DMS53 treated with DMSO at 0.1 percent for 48 hours (cell line): ENCODE data around the gene WDR82.
"Not testable (repeated sequence)": the region's sequence is repeated elsewhere in the genome, so short reads cannot be mapped to it uniquely, and the experiment has no call there.

Experiments
- DNase-seq: peaks from one replicate; lab custom pipeline; 2025; ENCODE audit not compliant: unreplicated experiment; lab: John Stamatoyannopoulos, UW

WDR82 gene

DNA sequence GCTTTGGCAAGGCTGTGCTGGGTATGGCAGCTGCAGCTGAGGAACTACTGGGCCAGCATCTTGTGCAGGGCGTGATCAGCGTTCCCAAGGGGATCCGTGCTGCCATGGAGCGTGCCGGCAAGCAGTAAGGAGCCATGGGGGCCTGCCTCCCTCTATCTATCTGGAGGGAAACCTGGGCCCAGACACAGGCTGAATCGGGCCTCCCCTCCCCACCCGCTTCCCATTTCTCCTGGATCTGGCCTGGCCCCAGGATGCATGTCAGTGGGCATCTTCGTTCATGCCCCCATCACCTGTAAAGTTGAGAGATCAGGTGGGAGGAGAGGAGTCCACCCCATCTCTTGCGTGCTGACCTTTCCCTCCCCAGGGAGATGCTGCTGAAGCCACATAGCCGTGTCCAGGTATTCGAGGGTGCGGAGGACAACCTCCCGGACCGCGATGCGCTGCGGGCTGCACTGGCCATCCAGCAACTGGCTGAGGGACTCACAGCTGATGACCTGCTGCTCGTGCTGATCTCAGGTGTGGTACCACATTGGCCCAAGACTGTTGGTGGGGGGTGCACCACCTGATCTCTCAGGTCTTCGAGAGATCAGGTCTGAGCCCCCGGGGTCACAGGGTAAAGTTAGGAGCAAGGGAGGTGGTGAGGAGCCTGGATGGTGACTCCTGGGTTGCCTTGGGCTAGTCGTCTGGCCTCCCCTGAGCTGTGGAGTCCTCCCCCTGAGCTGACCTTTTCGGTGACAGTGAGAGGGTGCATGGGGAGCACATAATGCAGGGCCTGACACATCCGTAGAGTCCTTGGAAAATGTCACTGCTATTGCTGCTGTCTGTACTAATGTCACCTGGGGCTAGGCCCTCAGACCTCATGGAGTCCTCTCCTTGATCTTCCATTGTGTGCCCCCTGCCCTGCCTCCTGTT lies 12.4 kb upstream of the WDR82 start:
- no peak for DNase-seq

DNA sequence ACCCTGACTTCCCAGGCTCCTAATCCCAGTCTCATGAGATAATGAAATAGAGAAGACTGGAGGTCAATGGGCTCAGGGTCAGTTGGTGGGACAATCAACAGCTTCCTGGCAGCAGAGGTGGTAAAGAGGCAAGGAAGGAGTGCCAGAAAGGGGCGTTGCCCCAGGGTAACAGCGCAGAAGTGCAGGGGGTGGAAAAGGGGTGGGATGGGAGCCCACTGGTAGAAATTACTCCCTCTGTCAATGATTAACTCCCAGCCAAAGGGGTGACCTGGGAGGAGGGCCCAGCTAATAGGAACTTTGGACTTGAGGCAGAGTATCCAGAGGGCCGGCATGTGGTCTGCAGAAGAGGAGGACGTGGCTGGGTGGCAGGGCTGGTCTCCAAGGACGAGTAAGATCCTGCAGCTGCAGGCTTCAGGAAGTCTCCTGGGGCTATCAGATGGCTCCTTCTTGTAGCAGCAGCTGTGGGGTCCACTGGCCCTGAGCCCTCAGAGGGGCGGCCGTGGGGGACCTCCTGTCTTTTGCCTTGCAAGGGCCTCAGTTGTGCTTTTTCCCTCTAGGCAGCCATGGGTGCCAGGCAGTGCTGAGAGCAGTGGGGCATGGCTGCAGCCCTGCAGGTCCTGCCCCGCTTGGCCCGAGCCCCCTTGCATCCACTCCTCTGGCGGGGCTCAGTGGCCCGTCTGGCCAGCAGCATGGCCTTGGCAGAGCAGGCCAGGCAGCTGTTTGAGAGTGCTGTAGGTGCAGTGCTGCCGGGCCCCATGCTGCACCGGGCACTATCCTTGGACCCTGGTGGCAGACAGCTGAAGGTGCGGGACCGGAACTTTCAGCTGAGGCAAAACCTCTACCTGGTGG lies 11.5 kb upstream of the WDR82 start:
- DNase-seq = no peak

DNA sequence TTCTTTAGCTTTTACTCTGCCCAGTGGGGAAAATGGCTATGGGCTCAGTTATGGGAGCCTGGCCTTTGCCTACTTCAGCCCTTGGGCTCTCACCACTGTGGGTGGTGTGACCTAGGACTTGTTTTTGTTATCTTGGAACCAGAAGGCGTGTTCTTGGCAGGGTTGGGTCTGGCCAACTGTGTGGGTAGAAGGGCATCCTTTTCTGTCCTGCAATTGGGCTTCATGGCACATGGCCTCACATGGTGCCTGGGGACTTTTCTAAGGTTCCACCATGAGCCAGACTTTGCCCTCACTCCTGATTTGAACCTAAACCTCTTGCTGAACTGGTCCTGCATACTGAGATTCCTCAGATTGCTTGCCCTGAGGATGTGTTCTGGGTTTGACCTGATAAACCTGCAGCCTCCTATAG lies 10.9 kb upstream of the WDR82 start:
- DNase-seq = no peak

DNA sequence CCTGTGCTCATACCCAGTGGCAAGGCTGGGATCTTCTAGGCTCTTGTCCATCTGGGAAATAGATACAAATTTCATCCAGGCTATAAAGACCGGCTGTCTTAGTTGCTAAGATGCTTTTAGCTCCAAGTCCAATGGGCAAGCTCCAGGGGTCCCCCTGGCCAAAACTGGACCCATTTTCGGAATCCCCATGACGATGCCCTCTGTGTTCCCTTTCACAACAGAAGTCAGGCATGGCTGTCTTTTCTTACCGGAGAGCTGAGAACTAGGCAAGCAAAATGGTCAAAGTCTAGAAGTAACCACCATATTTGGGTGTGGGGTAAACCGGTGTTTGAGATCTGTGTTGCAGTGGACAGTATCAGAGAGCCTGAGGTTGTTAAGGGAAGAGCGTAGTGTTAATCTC lies 10.2 kb upstream of the WDR82 start:
- DNase-seq = no peak

DNA sequence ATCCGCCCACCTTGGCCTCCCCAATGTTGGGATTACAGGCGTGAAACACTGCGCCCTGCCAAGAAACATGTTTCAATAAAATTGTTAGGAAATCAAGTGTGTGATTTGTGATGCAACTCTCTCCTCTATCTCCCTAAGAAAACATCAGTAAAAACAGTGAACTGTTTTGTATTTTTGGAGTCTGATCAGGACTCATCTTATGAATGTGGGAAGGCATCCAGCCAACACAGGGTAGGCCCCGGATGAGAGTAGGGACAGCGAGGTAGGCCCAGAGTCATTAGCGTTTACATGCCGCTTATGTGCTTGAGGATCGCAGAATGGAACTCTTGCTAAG lies 8.3 kb upstream of the WDR82 start:
- no peak for DNase-seq

DNA sequence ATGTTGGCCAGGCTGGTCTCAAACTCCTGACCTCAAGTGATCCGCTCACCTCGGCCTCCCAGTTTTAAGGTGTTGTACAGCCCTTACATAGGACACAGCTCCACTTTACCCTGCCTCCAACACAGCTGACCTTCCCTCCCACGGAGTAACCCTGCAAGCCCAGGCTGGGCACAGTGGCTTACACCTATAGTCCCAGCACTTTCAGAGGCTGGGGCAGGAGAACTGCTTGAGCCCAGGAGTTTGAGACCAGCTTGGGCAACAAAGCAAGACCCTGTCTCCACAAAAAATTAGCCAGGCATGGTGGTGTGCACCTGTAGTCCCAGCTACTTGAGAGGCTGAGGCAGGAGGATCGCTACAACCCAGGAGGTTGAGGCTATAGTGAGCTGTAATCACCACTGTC lies 5.6 kb upstream of the WDR82 start:
- DNase-seq = not testable (repeated sequence)

DNA sequence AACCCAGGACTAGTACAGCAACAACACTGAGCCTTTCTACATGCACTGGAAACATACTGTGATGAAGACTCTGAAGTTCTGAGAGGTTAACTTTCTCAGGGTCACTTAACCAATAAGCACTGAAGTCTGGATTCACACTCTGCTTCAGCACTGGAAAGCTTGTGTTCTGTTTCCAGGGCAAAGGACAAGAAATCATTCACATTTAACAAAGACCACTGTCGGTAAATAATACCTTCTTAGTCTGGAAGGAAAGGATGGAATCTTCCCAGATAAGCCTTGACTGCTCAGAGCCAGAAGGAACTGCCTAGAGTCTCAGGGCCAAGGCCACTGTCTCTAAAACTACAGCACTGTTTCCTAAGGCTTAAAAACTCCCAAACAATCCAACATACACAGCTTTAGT lies 4.9 kb upstream of the WDR82 start:
- DNase-seq = no peak

DNA sequence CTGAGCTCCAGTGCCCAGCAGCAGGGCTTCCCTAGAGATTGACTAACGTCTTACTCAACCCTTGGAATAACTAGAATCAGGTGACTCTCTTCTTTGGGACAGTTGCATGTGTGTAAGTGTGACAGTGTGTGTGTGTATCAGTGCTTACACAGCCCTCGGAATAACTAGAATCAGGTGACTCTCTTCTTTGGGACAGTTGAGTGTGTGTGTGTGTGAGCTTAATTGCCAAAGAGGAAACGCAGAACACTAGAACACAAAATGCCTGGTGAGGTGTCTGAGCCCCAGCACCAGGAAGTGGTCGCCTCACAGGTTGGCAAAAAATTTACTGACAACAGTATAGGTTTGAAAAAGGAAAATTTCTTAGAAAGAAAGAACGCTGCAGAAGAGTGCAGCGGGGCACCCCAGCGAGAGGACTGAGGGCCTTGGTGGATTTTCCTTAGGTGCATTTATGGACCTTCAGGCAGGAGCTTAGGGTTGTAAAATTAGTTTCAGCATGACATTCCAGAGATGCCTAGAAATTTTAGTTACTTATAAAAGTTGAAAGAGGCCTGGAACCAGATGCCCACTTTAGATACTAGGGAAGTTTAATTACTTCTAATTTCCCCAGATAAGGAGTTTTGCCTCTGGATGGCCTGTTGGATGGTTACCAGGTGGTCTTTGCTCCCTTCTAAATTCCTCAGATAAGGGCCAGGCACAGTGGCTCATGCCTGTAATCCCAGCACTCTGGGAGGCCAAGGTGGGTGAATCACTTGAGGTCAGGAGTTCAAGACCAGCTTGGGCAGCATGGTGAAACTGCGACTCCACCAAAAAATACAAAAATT lies 3.7 kb upstream of the WDR82 start:
- DNase-seq = no peak

DNA sequence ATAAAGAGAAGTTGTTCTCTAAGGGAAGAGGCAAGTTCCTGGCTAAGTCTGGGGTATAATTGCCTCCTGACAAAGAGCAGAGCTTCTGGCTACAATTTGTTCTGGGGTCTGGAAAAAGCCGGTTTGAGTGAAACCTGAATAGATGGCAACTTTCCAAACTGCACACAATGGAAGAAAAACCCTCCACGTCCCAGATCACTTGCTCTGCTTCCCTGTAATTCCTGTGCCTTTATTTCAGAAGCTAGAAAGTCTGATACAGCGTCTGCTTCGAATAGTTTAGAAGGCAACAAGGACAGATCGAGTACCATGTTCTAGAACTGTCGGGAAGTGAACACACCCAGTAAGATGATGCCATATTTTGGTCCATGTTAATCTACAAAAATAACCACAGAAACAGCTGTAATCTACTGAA lies 1.6 kb upstream of the WDR82 start:
- no peak for DNase-seq

DNA sequence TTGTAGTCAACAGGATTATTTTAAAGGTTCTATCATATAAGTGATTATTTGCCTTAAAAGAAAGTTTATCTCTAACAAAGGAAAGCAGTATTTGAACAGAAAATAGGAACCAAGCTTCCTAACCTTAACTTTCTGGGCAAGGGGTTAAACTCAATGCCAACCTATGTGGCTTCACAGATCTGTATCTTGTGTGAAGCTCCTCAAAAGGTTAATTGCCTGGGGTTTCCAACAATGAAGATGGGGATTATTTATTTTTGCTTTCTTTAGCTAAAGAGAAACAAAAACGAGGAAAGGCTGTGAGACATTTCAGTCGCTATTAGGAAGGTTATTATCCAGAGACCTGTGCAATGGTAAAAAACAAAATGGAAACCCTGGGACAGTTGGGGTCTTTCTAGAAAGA lies 1.1 kb upstream of the WDR82 start:
- no peak for DNase-seq

DNA sequence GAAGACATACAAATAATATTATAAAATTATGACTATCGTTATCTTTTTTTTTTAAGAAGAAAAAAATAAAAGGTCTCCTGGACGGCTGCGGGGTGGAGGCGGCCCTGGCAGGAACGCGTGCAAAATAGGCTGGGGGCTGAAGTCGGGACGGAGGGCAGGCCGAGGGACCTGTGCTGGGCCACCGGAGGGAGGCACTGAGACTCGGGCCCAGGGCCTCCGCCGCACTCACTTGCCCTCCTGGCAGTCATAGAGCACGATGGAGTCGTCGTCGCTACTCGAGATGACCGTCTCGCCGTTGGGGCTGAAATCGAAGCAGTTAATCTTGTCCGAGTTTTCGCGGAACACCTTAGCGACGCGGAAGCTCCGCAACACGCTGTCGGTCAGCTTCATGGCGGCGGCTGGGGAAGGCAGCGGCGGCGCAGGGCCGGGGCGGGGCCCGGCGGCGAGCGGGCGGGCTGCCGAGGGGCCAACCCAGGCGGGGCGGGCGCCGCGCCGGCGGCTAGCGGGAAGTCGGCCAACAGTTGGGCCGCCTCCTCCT lies 408 bp downstream of the WDR82 start:
- DNase-seq = no peak

DNA sequence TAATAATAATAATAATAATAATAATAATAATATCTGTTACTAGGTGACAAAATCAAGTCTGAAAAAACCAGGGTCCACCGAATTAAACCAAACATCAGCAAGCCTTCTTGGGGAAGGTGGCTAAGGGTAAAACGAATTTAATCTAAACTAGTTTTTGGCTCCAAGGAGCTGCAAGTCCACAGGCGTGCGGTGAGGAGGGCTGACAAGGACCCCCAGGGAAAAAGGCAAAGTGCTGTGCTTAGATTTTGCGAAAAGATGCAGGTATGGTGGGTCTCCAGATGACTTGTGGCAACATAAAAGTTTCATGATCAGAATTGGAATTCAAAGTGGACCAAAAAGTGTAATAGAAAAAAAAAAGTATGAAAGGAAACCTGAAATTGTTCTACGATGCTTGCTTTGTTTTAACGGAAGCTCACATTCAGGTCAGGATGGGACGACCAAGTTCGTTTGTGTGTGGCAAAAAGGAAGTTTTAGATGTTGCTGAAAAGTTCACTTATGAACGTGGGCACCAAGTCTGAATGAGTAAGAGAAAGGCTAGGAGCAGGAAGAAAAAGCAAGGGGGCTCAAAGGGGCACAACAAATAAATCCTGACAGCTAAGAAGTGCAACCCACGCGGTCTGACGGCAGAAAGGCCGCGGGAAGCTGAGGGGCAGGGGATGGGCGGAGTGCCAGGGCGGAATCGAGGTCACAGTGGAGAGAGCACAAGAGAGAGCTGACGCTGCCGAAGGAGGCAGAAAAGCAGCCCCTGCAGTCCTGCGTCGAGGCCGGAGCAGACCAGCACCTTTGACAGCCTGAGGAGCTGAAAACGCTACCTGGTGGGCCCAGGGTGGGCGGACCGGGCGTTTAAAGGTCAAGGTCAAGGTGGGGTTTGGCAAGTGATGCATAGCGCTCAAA lies 1.1 kb downstream of the WDR82 start:
- no peak for DNase-seq

DNA sequence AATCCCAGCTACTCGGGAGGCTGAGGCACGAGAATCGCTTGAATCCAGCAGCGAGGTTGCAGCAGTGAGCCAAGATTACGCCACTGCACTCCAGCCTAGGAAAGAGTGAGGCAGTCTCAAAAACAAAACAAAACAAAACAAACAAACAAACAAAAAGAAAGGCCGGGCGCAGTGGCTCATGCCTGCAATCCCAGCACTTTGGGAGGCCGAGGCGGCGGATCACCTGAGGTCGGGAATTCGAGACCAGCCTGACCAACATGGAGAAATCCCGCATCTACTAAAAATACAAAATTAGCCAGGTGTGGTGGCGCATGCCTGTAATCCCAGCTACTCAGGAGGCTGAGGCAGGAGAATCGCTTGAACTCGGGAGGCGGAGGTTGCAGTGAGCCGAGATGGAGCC lies 3.7 kb downstream of the WDR82 start:
- DNase-seq = not testable (repeated sequence)

DNA sequence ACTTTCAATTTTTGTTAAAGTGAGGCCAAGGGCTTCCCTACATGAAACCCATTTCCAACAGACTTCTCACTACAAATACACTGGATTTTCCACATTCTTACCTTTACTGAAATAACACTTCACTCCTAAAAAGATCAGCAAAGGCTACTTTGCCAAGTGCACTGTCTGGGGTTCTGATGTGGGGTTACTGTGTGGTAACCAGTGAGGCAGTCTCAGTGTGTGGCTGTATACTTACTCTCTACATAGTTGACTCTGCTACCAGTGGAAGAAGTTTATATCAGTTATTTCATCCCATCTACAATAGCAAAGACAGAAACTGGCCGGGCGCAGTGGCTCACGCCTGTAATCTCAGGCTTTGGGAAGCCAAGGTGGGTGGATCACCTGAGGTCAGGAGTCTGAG lies 5.6 kb downstream of the WDR82 start:
- DNase-seq = no peak

DNA sequence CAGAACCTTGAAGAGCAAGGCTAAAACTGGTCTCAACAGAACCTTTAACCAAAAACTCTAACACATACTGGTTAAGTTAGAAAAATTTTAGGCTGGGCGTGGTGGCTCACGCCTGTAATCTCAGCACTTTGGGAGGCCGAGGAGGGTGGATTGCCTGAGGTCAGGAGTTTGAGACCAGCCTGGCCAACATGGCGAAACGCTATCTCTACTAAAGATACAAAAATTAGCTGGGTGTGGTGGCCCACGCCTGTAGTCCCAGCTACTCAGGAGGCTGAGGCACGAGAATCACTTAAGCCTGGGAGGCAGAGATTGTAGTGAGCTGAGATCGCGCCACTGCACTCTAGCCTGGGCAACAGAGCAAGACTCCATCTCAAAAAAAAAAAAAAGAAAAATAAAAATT lies 6.3 kb downstream of the WDR82 start:
- DNase-seq = not testable (repeated sequence)

DNA sequence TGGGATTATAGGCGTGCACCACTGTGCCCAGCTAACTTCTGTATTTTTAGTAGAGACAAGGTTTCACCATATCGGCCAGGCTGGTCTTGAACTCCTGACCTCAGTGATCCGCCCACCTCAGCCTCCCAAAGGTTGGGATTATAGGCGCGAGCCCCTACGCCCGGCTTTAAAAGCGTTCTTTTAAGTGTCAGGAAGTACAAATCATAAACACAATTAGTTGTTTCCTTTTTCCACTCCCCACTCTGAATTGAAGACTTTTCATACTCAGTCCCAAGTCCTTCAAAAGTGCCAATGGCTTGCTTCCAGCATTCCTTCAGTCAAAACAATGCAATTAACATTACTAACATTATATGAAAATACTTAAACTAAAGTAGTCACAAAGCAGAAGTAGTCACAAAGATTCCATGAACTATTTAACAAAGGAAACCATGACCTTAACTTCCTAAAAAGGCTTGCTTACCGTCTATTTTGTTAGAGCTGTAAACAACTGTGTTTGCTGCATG lies 8.1 kb downstream of the WDR82 start:
- DNase-seq = no peak

DNA sequence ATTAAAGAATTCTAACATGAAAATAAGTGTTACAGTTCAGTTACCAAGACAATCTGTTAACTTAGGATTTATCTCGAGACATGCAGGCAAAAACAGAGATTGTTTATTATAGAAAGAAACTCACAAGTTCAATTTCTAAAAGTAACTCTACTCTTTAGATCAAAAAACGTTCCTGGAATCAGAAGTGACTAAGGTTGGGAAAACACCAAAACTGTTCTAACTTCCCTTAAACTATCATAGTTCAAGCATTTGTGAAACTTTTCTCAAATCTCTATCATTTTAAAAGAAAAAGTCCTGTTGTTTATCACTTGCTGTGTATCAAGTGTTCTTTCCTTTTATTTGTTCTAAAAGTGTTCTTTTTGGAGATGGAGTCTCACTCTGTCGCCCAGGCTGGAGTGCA lies 8.7 kb downstream of the WDR82 start:
- DNase-seq = no peak

DNA sequence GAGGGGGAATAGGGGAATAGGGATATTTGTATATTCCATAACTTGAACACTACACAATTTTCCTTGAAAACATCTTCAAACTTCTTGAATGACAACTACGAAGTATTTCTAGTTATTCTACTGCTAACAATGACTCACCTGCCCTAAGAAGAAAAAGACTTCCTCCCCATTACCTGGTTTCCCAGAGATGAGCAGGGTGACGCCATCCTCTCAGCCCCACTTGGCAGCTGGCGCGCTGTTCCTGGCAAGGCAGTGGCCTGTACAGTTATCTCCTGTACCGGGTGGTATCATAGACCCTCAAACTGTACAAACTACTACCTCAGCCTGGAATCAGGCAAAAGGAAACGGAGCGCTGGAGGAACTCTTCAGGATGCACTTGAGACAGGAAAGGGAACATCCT lies 10.4 kb downstream of the WDR82 start:
- DNase-seq = no peak

DNA sequence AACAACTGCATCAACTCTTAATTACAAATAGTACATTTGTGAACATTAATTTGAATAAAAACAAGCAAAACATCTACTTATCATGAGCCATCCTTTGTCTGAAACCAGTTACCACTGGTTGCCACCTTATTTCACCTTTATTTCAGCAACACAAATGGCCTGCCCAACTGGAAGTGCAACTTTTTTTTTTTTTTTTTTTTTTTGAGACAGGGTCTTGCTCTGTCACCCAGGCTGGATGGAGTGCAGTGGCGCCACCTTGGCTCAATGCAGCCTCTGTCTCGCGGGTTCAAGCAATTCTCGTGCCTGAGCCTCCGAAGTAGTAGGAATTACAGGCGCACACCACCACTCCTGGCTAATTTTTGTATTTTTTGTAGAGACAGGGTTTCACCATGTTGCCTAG lies 13.1 kb downstream of the WDR82 start:
- DNase-seq = no peak

DNA sequence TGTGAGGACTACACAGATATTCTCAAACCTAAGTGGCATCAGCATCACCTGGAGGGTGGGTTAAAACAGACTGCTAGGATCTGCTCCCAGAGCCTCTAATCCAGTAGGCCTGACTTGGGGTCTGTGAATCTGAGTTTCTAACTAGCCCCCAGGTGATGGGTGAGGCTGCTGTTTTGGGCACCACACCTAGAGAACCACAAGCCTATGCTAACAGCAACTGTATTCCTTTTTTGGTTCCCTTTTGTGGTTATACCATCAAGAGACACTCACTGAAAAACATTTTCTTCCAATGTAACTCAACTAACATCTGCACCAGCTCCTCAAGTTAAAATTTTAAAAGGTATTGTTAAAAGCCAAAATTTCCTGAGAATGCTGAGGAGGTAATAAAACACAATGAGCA lies 16.0 kb downstream of the WDR82 start:
- no peak for DNase-seq
